Thyroid gland (tissue), 4 donors: ENCODE measurements around the gene BRINP1. TPM values are rescaled to one million over a fixed set of nuclear protein-coding genes. Genes with fewer than 3 reads are reported as not detected.

Experiments
- DNase-seq, 2 donors: peaks; one replicate each; pipeline ENCODE4 v3.0.0-alpha.2; 2019
- H3K27ac ChIP-seq, 3 donors: fragments of 200-600 bp; sonication (generic); 1 replicate in 2 of 3; 2 replicates in 1 of 3; pipeline ENCODE4 v1.5.1; 2016 to 2019; ENCODE audit warnings: mild to moderate bottlenecking in 1 of 3, moderate library complexity in 1 of 3
- H3K27me3 ChIP-seq: fragments of 200-600 bp; sonication (generic); one replicate; pipeline ENCODE4 v1.5.1; 2019
- H3K36me3 ChIP-seq, 2 donors: fragments of 200-600 bp; sonication (generic); one replicate each; pipeline ENCODE4 v1.5.1; 2016 to 2019
- H3K4me1 ChIP-seq, 2 donors: fragments of 200-600 bp; sonication (generic); one replicate each; pipeline ENCODE4 v1.5.1; 2017 to 2019
- H3K4me3 ChIP-seq, 3 donors: fragments of 200-600 bp; sonication (generic); replicated peaks in 1 of 3; 1 replicate in 2 of 3; 2 replicates in 1 of 3; pipeline ENCODE4 v1.5.1; 2016; ENCODE audit warnings: mild to moderate bottlenecking in 1 of 3
- H3K9me3 ChIP-seq: fragments of 200-600 bp; sonication (generic); one replicate; pipeline ENCODE4 v1.5.1; 2017
- CTCF ChIP-seq, 6 experiments: fragments of 200-600 bp in 3 of 6; fragments of 450-650 bp in 3 of 6; sonication (generic) in 3 of 6; IDR thresholded peaks; one replicate each; pipeline ENCODE4 v1.5.1; 2016 to 2019; ENCODE audit warnings: antibody characterized with exemption in 6 of 6, mild to moderate bottlenecking in 2 of 6, inconsistent platforms in 1 of 6, moderate library complexity in 1 of 6
- POLR2A ChIP-seq, 2 donors: fragments of 450-650 bp; IDR thresholded peaks; one replicate each; pipeline ENCODE4 v1.6.1; 2017; ENCODE audit warnings: antibody characterized with exemption in 2 of 2, mild to moderate bottlenecking in 2 of 2, moderate library complexity in 1 of 2
- WGBS, 2 donors: methylation state at CpG; one replicate each; pipeline ENCODE4 v1.1.5; 2017; 5-methylcytosine and 5-hydroxymethylcytosine counted together
- intact Hi-C: fragments of 100-400 bp; cut with DNase I; formaldehyde crosslinking; loops from one replicate; pipeline ENCODE4 v1.15.1; 2023
- total RNA-seq, 4 donors: library from RNA; depleted of rRNA; stranded (reverse); fragments of >200 nt; gene quantifications; one replicate each; pipeline ENCODE4 v1.2.3, GENCODE V29; 2016

BRINP1 gene
- total RNA-seq, 4 donors from 2014 or later, result 0.67 to 1.1 (median 0.93) TPM; not detected in 1

- no peaks in the 10 kb centered on the region for H3K36me3 ChIP-seq
- intact Hi-C loops, result no loop called here
- H3K4me1 ChIP-seq, result no peaks in the 10 kb centered on the region
- H3K9me3 ChIP-seq, result no peaks in the 10 kb centered on the region
- DNase-seq, result no peak
- no peak overlapping the region for H3K27ac ChIP-seq
- TF ChIP-seq POLR2A (IDR thresholded peaks at IDR 0.05) (no peak), CTCF (IDR thresholded peaks at IDR 0.05) (no peak)
- no peak overlapping the region for H3K4me3 ChIP-seq
- 79 to 84% methylated on average over 3 of the region's 3 CpGs for WGBS, 2 donors
- no peaks in the 10 kb centered on the region for H3K27me3 ChIP-seq
Measured at GRCh38 chr9:119156354-119156753, 212.9 kb downstream of the BRINP1 start.

- H3K4me3 ChIP-seq, result no peak overlapping the region
- no peaks in the 10 kb centered on the region for H3K36me3 ChIP-seq
- no peak for TF ChIP-seq CTCF (IDR thresholded peaks at IDR 0.05)
- no peak for TF ChIP-seq POLR2A (IDR thresholded peaks at IDR 0.05)
- intact Hi-C loops, result no loop called here
- no peaks in the 10 kb centered on the region for H3K4me1 ChIP-seq
- H3K27ac ChIP-seq, result no peak overlapping the region
- no peaks in the 10 kb centered on the region for H3K9me3 ChIP-seq
- DNase-seq, result no peak
- 86 to 87% methylated on average over 2 of the region's 2 CpGs for WGBS, 2 donors
- no peaks in the 10 kb centered on the region for H3K27me3 ChIP-seq
Measured at GRCh38 chr9:119154527-119154926, 214.7 kb downstream of the BRINP1 start.

DNA sequence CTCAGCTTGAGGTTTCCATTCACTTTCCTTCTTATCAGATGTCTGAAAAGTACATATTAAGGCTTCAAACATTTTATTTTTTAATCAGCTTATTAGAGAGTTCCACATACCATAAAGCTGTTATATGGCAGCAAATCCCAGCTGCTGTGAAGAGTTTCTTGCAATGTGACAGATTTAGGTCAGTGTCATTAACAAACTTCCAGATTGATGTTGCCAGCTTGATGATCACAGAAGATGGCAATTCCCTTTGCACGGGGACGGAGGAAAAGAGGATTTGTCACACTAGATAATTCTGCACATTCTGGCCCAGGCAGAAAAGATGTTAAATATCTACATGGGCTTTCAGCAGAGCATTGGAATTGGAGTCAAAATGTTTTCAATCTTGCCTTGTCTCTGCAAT, 215.8 kb downstream of the BRINP1 start:
- no peaks in the 10 kb centered on the region for H3K27me3 ChIP-seq
- 89 to 98% methylated on average over 2 of the region's 2 CpGs for WGBS, 2 donors
- DNase-seq, result no peak
- H3K27ac ChIP-seq, result no peak overlapping the region
- H3K4me1 ChIP-seq, result no peaks in the 10 kb centered on the region
- TF ChIP-seq POLR2A (IDR thresholded peaks at IDR 0.05), result no peak
- no peak for TF ChIP-seq CTCF (IDR thresholded peaks at IDR 0.05)
- no peak overlapping the region for H3K4me3 ChIP-seq
- no peaks in the 10 kb centered on the region for H3K36me3 ChIP-seq
- intact Hi-C loops, result no loop called here
- no peaks in the 10 kb centered on the region for H3K9me3 ChIP-seq

GRCh38 chr9:119148855-119149254, 220.4 kb downstream of the BRINP1 start:
- TF ChIP-seq CTCF (IDR thresholded peaks at IDR 0.05), result no peak
- Histone ChIP-seq H3K4me3 (no peak overlapping the region), H3K36me3 (no peaks in the 10 kb centered on the region), H3K4me1 (no peaks in the 10 kb centered on the region), H3K27me3 (no peaks in the 10 kb centered on the region), H3K9me3 (no peaks in the 10 kb centered on the region), H3K27ac (no peak overlapping the region)
- no peak for DNase-seq
- 70 to 83% methylated on average over 4 of the region's 4 CpGs for WGBS, 2 donors
- intact Hi-C loops, result no loop called here

- Histone ChIP-seq H3K36me3 (no peaks in the 10 kb centered on the region), H3K4me3 (no peak overlapping the region), H3K9me3 (no peaks in the 10 kb centered on the region), H3K4me1 (peaks cover 0 to 4% of the 10 kb centered on the region in 2 donors), H3K27me3 (no peaks in the 10 kb centered on the region), H3K27ac (no peak overlapping the region)
- TF ChIP-seq CTCF (IDR thresholded peaks at IDR 0.05), result no peak
- 94 to 97% methylated on average over 2 of the region's 2 CpGs for WGBS, 2 donors
- DNase-seq, result no peak
- intact Hi-C loops, result no loop called here
Measured at GRCh38 chr9:119137479-119137878, 231.8 kb downstream of the BRINP1 start.
